Muscle layer of colon (tissue), 2 donors: ENCODE data around the gene QPCT.
"Not testable (repeated sequence)": the region's sequence is repeated elsewhere in the genome, so short reads cannot be mapped to it uniquely, and the experiment has no call there.

Source experiments
- H3K27ac ChIP-seq: one replicate; pipeline ENCODE4 v1.7.0; 2013; ENCODE audit warnings: low read depth, mild to moderate bottlenecking, low read length, moderate library complexity
- H3K27me3 ChIP-seq, 2 donors: one replicate each; pipeline ENCODE4 v1.7.0; 2013; ENCODE audit warnings: low read length in 2 of 2, mild to moderate bottlenecking in 2 of 2; ENCODE audit not compliant: insufficient read depth in 2 of 2, control insufficient read depth in 1 of 2
- H3K36me3 ChIP-seq: one replicate; pipeline ENCODE4 v1.7.0; 2013; ENCODE audit warnings: mild to moderate bottlenecking, low read length; ENCODE audit not compliant: insufficient read depth
- H3K4me1 ChIP-seq: one replicate; pipeline ENCODE4 v1.7.0; 2013; ENCODE audit warnings: mild to moderate bottlenecking, low read length; ENCODE audit not compliant: insufficient read depth
- H3K4me3 ChIP-seq, 2 donors: one replicate each; pipeline ENCODE4 v1.7.0; 2013; ENCODE audit warnings: low read length in 2 of 2, low read depth in 1 of 2, mild to moderate bottlenecking in 1 of 2, moderate library complexity in 1 of 2
- H3K9ac ChIP-seq: one replicate; pipeline ENCODE4 v1.7.0; 2013; ENCODE audit warnings: low read length
- H3K9me3 ChIP-seq: one replicate; pipeline ENCODE4 v1.7.0; 2013; ENCODE audit warnings: mild to moderate bottlenecking, low read length
- donor health status: abdominal sarcoma.
- donor health status: Adenocarcinoma of cecum.

QPCT gene

DNA sequence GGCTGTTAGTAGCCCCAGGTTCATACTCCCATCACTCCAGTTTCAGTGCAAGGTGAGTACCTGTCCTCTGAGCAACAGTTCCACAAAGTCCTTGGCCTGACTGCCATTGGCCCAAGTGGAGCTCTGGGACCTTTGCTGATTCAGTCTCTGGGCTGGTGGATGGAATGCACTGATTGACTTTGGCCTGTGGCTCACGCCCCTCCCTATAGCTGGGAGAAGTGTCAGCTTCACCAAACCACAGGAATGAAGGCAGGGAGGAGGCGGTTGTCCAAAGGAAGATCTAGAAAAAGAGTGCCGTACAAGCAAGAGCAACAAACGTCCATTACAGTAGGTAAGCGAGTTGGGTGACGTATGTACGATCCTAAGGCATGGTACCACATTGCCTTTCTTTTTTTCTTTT, 34.0 kb downstream of the QPCT start:
- H3K27me3 ChIP-seq: no peaks in the 10 kb centered on the region
- H3K4me3 ChIP-seq: no peak overlapping the region
- H3K36me3 ChIP-seq: no peaks in the 10 kb centered on the region
- H3K9me3 ChIP-seq: no peaks in the 10 kb centered on the region
- H3K9ac ChIP-seq: no peak overlapping the region
- peaks cover 29% of the 10 kb centered on the region for H3K4me1 ChIP-seq
- H3K27ac ChIP-seq: peak overlapping the region; percentile 45

DNA sequence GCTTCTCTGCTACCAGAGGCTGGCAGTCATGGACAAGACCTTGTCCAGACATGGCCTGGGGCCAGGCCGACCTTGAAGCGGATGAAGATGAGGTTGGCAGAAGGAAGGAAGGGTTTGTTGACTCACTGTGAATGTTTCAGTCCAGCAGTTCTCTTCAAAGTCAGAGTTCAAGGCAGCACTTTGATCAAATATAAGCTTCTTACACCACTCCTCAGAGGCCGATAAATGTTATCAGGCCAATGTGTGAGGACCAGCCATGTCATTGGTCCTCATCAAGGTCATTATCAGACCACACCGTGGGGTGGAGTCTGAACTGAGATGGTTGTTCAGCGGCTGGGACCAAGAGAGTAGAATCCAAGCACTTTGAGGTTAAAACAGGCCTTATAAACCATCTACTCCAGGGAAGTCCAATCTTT, 35.5 kb downstream of the QPCT start:
- no peaks in the 10 kb centered on the region for H3K36me3 ChIP-seq
- H3K27me3 ChIP-seq: no peaks in the 10 kb centered on the region

DNA sequence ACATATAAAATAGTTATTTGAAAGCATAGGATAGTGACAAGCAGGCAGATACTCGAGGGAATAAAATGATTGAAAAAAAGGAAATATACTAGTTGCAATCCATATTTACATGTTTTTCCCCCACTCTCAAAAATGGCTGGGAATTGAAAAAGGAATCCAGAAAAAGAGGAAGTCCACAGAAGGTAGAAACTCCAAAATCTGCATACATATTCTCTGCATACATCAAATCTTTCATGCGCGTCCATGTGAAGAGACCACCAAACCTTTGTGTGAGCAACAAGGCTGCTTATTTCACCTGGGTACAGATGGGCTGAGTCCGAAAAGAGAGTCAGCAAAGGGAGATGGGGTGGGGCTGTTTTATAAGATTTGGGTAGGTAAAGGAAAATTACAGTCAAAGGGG, 36.4 kb downstream of the QPCT start:
- H3K27ac ChIP-seq: not testable (repeated sequence)

More for the DNA sequence above, 35.5 kb downstream of the QPCT start:
- H3K27ac ChIP-seq: no peak overlapping the region
- no peak overlapping the region for H3K9ac ChIP-seq
- no peak overlapping the region for H3K4me3 ChIP-seq
- H3K9me3 ChIP-seq: no peaks in the 10 kb centered on the region
- peaks cover 29% of the 10 kb centered on the region for H3K4me1 ChIP-seq

DNA sequence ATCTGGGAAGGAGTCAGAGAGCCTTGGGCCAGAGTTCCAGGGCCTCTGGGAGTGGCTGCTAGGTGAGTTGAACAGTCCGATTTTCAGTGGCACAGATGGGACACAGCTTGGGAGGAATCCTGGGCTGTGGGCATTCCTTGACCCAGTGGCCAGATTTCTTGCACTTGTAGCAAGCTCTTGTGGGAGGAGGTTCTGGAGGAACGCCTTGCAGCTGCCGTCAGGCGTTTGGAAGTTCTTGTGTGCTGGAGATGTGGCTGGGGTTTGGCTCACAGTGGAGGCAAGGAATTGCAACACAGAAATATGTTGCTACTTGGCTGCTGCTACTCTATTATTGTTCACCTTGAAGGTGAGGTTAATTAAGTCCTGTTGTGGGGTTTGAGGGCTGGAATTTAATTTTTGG, 39.8 kb downstream of the QPCT start:
- not testable (repeated sequence) for H3K4me1 ChIP-seq, H3K36me3 ChIP-seq, H3K9me3 ChIP-seq, H3K27me3 ChIP-seq, H3K27ac ChIP-seq, H3K4me3 ChIP-seq, H3K9ac ChIP-seq

More for the DNA sequence above, 36.4 kb downstream of the QPCT start:
- not testable (repeated sequence) for H3K27me3 ChIP-seq, H3K9me3 ChIP-seq, H3K9ac ChIP-seq, H3K4me3 ChIP-seq, H3K36me3 ChIP-seq
- peaks cover 28% of the 10 kb centered on the region for H3K4me1 ChIP-seq

GRCh38 chr2:37387148-37387835, 42.9 kb downstream of the QPCT start:
- Histone ChIP-seq H3K27me3 (no peaks in the 10 kb centered on the region), H3K4me1 (no peaks in the 10 kb centered on the region), H3K4me3 (no peak overlapping the region), H3K9ac (no peak overlapping the region), H3K36me3 (no peaks in the 10 kb centered on the region), H3K27ac (no peak overlapping the region), H3K9me3 (no peaks in the 10 kb centered on the region)

DNA sequence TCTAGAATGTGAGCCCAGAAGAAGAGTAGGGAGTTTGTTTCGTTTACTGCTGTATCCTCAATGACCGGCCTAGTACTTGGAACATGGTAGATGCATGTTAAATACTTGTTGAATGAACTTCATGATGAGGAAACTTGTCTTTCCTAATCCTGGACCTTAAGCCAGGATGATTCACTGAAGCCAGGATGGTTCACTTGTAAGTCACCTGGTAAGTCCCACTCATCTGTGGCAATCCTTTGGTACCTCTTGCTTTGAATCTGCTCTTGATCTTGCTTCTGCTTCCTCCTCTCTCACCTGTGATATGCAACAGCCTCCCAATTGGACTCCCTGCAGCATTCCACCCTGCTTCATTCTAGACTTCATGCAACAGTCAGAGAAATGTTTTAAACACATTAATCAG, 43.6 kb downstream of the QPCT start:
- H3K4me3 ChIP-seq: no peak overlapping the region
- H3K27ac ChIP-seq: no peak overlapping the region
- no peaks in the 10 kb centered on the region for H3K4me1 ChIP-seq

GRCh38 chr2:37389395-37389794, 45.0 kb downstream of the QPCT start:
- Histone ChIP-seq H3K4me1 (no peaks in the 10 kb centered on the region), H3K36me3 (no peaks in the 10 kb centered on the region), H3K4me3 (no peak overlapping the region), H3K27ac (no peak overlapping the region), H3K9me3 (no peaks in the 10 kb centered on the region), H3K27me3 (no peaks in the 10 kb centered on the region), H3K9ac (no peak overlapping the region)

More for the DNA sequence above, 43.6 kb downstream of the QPCT start:
- H3K36me3 ChIP-seq: no peaks in the 10 kb centered on the region
- H3K9me3 ChIP-seq: no peaks in the 10 kb centered on the region
- no peak overlapping the region for H3K9ac ChIP-seq
- H3K27me3 ChIP-seq: no peaks in the 10 kb centered on the region

DNA sequence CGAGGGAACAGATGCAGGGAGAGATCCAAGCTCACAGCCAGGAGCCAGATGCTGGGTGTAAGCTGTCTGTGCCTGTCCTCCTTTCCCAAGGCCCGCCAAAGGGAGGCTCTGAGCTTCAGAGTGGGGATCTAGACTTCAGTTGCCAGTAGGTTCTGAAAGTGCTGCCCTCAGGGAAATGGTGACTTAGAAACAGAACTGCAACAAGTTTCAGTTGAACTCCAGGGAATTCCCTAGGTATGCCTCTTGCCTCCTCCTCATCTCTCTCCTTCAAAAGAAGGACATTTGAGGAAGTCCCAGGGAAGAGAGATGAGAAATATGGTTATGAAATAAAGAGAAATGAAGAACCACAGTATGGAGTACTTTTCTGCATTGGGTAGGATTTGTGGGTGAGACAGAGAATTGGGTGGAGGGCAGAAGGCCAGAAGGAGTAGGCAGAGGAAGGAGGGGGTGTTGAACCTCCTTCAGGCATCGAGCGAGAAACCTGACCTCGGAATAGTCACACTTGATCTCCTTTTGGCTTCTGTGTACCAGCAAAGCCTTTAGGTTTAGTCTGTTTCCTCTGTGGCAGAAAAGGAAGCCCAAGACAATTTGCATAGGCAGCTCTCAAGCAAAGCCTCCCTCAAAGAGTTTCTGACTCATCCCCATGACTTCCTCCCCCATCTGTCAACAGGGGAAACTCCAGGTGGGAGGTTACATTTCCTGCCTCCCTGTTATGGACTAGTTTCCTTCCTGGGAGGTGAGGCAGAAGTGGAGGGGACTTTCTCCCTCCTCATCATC, 45.7 kb downstream of the QPCT start:
- H3K9ac ChIP-seq: no peak overlapping the region
- H3K9me3 ChIP-seq: no peaks in the 10 kb centered on the region
- no peaks in the 10 kb centered on the region for H3K36me3 ChIP-seq
- no peaks in the 10 kb centered on the region for H3K4me1 ChIP-seq
- H3K4me3 ChIP-seq: no peak overlapping the region
- no peaks in the 10 kb centered on the region for H3K27me3 ChIP-seq
- no peak overlapping the region for H3K27ac ChIP-seq

GRCh38 chr2:37390777-37391176, 46.3 kb downstream of the QPCT start:
- H3K27ac ChIP-seq: no peak overlapping the region
- H3K4me1 ChIP-seq: no peaks in the 10 kb centered on the region
- no peak overlapping the region for H3K9ac ChIP-seq
- H3K9me3 ChIP-seq: no peaks in the 10 kb centered on the region
- H3K4me3 ChIP-seq: no peak overlapping the region
- H3K27me3 ChIP-seq: no peaks in the 10 kb centered on the region
- H3K36me3 ChIP-seq: no peaks in the 10 kb centered on the region

DNA sequence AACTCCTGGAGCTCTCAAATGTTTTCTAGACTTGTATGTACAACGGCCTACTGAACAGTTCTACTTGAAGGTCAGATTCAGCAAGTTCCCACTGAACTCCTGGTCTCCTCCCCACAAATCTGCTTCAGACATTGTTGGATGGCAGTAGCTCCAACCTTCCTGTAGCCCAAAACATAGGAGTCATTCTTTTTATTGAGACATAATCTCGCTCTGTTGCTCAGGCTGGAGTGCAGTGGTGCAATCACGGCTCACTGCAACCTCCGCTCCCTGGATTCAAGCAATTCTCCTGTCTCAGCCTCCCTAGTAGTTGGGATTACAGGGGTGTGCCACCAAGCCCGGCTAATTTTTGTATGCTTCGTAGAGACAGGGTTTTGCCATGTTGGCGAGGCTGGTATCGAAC, 47.3 kb downstream of the QPCT start:
- H3K9ac ChIP-seq: no peak overlapping the region
- H3K4me3 ChIP-seq: no peak overlapping the region
- no peaks in the 10 kb centered on the region for H3K9me3 ChIP-seq
- H3K36me3 ChIP-seq: no peaks in the 10 kb centered on the region
- no peak overlapping the region for H3K27ac ChIP-seq
- H3K27me3 ChIP-seq: no peaks in the 10 kb centered on the region
- H3K4me1 ChIP-seq: peaks cover 8% of the 10 kb centered on the region

GRCh38 chr2:37392428-37392827, 48.0 kb downstream of the QPCT start:
- Histone ChIP-seq H3K4me3 (no peak overlapping the region), H3K27ac (no peak overlapping the region), H3K9me3 (no peaks in the 10 kb centered on the region), H3K36me3 (no peaks in the 10 kb centered on the region), H3K27me3 (no peaks in the 10 kb centered on the region), H3K9ac (no peak overlapping the region), H3K4me1 (peaks cover 8% of the 10 kb centered on the region)

- H3K36me3 ChIP-seq: no peaks in the 10 kb centered on the region
- peaks cover 8% of the 10 kb centered on the region for H3K4me1 ChIP-seq
- H3K27me3 ChIP-seq: no peaks in the 10 kb centered on the region
- H3K4me3 ChIP-seq: no peak overlapping the region
- H3K9ac ChIP-seq: no peak overlapping the region
- H3K9me3 ChIP-seq: no peaks in the 10 kb centered on the region
- no peak overlapping the region for H3K27ac ChIP-seq
Observed at GRCh38 chr2:37394263-37394662, 49.8 kb downstream of the QPCT start.
